Measurements from ENCODE around the gene LRMDA.
A peak's percentile ranks its signal among the peaks of the same experiment; 100 is the strongest.

The LRMDA gene

GRCh38 chr10:75402486-75403143 lies 28.8 kb upstream of the LRMDA start:
- no peak for TF ChIP-seq CTCF (IDR thresholded peaks at IDR 0.05)
- peak overlapping the region; percentile 78 to 100 for H3K27ac ChIP-seq
- H3K4me3 ChIP-seq = peak overlapping the region; percentile 96
- no peak for DNase-seq (ENCODE audit: low spot score)

GRCh38 chr10:75403144-75403938 lies 28.1 kb upstream of the LRMDA start:
- H3K4me3 ChIP-seq = peak overlapping the region; percentile 96
- TF ChIP-seq CTCF (IDR thresholded peaks at IDR 0.05) = no peak
- DNase-seq (ENCODE audit: low spot score) = no peak

GRCh38 chr10:75403939-75404814 lies 27.2 kb upstream of the LRMDA start:
- peak overlapping the region; percentile 96 for H3K4me3 ChIP-seq
- no peak for TF ChIP-seq CTCF (IDR thresholded peaks at IDR 0.05)
- no peak for DNase-seq (ENCODE audit: low spot score)
- peak overlapping the region; percentile 78 to 100 for H3K27ac ChIP-seq

More at GRCh38 chr10:75403144-75403938, 28.1 kb upstream of the LRMDA start:
- peak overlapping the region; percentile 78 to 100 for H3K27ac ChIP-seq

GRCh38 chr10:75404815-75405597 lies 26.4 kb upstream of the LRMDA start:
- no peak for TF ChIP-seq CTCF (IDR thresholded peaks at IDR 0.05)
- H3K27ac ChIP-seq = peak overlapping the region in 1 of 2 donors; percentile 100
- DNase-seq (ENCODE audit: low spot score) = no peak
- peak overlapping the region; percentile 96 for H3K4me3 ChIP-seq

GRCh38 chr10:75405598-75406461 lies 25.6 kb upstream of the LRMDA start:
- no peak for DNase-seq (ENCODE audit: low spot score)
- no peak for TF ChIP-seq CTCF (IDR thresholded peaks at IDR 0.05)
- H3K4me3 ChIP-seq = no peak overlapping the region
- no peak overlapping the region for H3K27ac ChIP-seq

Data from coronary artery (tissue), 2 donors.